ENCODE data around the gene MTHFD2.

- TF ChIP-seq, protein P1, sequence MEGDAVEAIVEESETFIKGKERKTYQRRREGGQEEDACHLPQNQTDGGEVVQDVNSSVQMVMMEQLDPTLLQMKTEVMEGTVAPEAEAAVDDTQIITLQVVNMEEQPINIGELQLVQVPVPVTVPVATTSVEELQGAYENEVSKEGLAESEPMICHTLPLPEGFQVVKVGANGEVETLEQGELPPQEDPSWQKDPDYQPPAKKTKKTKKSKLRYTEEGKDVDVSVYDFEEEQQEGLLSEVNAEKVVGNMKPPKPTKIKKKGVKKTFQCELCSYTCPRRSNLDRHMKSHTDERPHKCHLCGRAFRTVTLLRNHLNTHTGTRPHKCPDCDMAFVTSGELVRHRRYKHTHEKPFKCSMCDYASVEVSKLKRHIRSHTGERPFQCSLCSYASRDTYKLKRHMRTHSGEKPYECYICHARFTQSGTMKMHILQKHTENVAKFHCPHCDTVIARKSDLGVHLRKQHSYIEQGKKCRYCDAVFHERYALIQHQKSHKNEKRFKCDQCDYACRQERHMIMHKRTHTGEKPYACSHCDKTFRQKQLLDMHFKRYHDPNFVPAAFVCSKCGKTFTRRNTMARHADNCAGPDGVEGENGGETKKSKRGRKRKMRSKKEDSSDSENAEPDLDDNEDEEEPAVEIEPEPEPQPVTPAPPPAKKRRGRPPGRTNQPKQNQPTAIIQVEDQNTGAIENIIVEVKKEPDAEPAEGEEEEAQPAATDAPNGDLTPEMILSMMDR (IDR thresholded peaks at IDR 0.05; ENCODE audit: low read depth, low read length): no peak
- TF ChIP-seq POLR2A (IDR thresholded peaks at IDR 0.05; ENCODE audit: extremely low read depth, insufficient read length) (no peak), MAX (IDR thresholded peaks at IDR 0.05; ENCODE audit: low read depth, low read length) (no peak)
Measured at GRCh38 chr2:74188018-74188601, 10.3 kb upstream of the MTHFD2 start.
